OCI-LY3 (cell line): ENCODE measurements around the gene PCNX1.

Source experiments
- EZH2phosphoT487 ChIP-seq: fragments of 200-600 bp; shearing (Covaris generic); IDR thresholded peaks from 2 replicates; pipeline ENCODE4 v1.6.1; 2018; ENCODE audit warnings: antibody characterized with exemption, mixed run types, low read depth
- TF ChIP-seq, protein P1 (sequence below): fragments of 200-600, 300-600 bp; sonication (generic); IDR thresholded peaks from 2 replicates; pipeline ENCODE4 v1.5.1; 2014; ENCODE audit warnings: antibody characterized with exemption, low read length, low read depth

DNA sequence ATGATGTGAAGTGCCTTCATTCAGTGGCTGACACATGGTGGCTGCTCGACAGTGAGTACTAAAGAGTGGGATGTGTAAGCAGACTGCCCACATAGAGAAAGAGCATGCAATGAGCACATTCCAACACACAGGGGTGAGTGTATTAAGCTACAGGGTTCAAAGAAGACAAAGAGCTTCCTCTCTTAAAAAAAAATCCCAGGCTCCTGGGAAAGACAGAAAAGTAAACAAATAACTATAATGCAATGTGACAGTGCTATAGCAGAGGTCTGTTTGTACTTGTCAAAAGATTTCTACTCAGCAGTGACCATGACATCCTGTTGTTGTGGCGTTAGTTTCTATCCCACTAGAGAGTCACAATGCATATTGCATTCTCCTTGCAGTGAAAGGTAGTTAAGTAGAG, 12.4 kb upstream of the PCNX1 start:
- TF ChIP-seq, protein P1, sequence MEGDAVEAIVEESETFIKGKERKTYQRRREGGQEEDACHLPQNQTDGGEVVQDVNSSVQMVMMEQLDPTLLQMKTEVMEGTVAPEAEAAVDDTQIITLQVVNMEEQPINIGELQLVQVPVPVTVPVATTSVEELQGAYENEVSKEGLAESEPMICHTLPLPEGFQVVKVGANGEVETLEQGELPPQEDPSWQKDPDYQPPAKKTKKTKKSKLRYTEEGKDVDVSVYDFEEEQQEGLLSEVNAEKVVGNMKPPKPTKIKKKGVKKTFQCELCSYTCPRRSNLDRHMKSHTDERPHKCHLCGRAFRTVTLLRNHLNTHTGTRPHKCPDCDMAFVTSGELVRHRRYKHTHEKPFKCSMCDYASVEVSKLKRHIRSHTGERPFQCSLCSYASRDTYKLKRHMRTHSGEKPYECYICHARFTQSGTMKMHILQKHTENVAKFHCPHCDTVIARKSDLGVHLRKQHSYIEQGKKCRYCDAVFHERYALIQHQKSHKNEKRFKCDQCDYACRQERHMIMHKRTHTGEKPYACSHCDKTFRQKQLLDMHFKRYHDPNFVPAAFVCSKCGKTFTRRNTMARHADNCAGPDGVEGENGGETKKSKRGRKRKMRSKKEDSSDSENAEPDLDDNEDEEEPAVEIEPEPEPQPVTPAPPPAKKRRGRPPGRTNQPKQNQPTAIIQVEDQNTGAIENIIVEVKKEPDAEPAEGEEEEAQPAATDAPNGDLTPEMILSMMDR = no peak
- TF ChIP-seq EZH2phosphoT487 = no peak
